Astrocyte (in vitro differentiated cells and primary cell): ENCODE measurements around the gene SNRPA. TPM values are rescaled to one million over a fixed set of nuclear protein-coding genes. Genes with fewer than 3 reads are reported as not detected.
"Not testable (repeated sequence)": the region's sequence is repeated elsewhere in the genome, so short reads cannot be mapped to it uniquely, and the experiment has no call there.

ENCODE experiments used
- DNase-seq: peaks from one replicate; pipeline ENCODE4 v3.0.0-alpha.2; 2010; ENCODE audit warnings: low read depth
- FAIRE-seq: peaks from 2 replicates; lab custom pipeline; 2011; peaks lifted over from hg19 to GRCh38; lab: Jason Lieb, UNC
- H2AFZ ChIP-seq: 2 replicates; pipeline ENCODE4 v1.6.0; 2012; ENCODE audit warnings: low read depth, low read length, inconsistent platforms
- H3K27ac ChIP-seq: 2 replicates; pipeline ENCODE4 v1.5.1; 2011; ENCODE audit warnings: low read depth, low read length, inconsistent platforms
- H3K27me3 ChIP-seq: 2 replicates; pipeline ENCODE4 v1.6.0; 2011; ENCODE audit warnings: low read length, inconsistent platforms; ENCODE audit not compliant: insufficient read depth
- H3K36me3 ChIP-seq: 2 replicates; pipeline ENCODE4 v1.5.1; 2011; ENCODE audit warnings: low read length, inconsistent platforms; ENCODE audit not compliant: insufficient read depth
- H3K4me1 ChIP-seq: 2 replicates; pipeline ENCODE4 v1.5.1; 2011; ENCODE audit warnings: low read length, inconsistent platforms; ENCODE audit not compliant: insufficient read depth
- H3K4me2 ChIP-seq: 2 replicates; pipeline ENCODE4 v1.6.0; 2012; ENCODE audit warnings: low read length, inconsistent platforms
- H3K4me3 ChIP-seq: 2 replicates; pipeline ENCODE4 v1.5.1; 2011; ENCODE audit warnings: low read depth, mild to moderate bottlenecking, low read length, inconsistent platforms; ENCODE audit not compliant: insufficient read depth
- H3K79me2 ChIP-seq: 2 replicates; pipeline ENCODE4 v1.6.0; 2012; ENCODE audit warnings: mild to moderate bottlenecking, low read length, inconsistent platforms; ENCODE audit not compliant: insufficient read depth
- H3K9ac ChIP-seq: 2 replicates; pipeline ENCODE4 v1.6.0; 2012; ENCODE audit warnings: mild to moderate bottlenecking, low read length, inconsistent platforms
- H3K9me3 ChIP-seq: 2 replicates; pipeline ENCODE4 v1.5.1; 2012; ENCODE audit warnings: low read depth, mild to moderate bottlenecking, low read length, inconsistent platforms; ENCODE audit not compliant: insufficient read depth
- H4K20me1 ChIP-seq: 2 replicates; pipeline ENCODE4 v1.6.0; 2012; ENCODE audit warnings: low read length, inconsistent platforms; ENCODE audit not compliant: insufficient read depth
- H3K27ac Mint-ChIP-seq: one replicate; pipeline ENCODE4 v1.8.0; 2021; ENCODE audit warnings: mild to moderate bottlenecking, mixed read lengths; ENCODE audit not compliant: unreplicated experiment
- H3K27me3 Mint-ChIP-seq: one replicate; pipeline ENCODE4 v1.8.0; 2021; ENCODE audit warnings: low read depth, mixed read lengths; ENCODE audit not compliant: unreplicated experiment
- H3K36me3 Mint-ChIP-seq: one replicate; pipeline ENCODE4 v1.8.0; 2021; ENCODE audit warnings: low read depth, mixed read lengths; ENCODE audit not compliant: unreplicated experiment
- H3K4me1 Mint-ChIP-seq: one replicate; pipeline ENCODE4 v1.8.0; 2021; ENCODE audit warnings: low read depth, mixed read lengths; ENCODE audit not compliant: unreplicated experiment
- H3K4me3 Mint-ChIP-seq: one replicate; pipeline ENCODE4 v1.8.0; 2021; ENCODE audit warnings: mild to moderate bottlenecking, moderate library complexity, mixed read lengths; ENCODE audit not compliant: unreplicated experiment
- H3K9me3 Mint-ChIP-seq: one replicate; pipeline ENCODE4 v1.8.0; 2021; ENCODE audit warnings: mild to moderate bottlenecking, mixed read lengths; ENCODE audit not compliant: unreplicated experiment
- CTCF ChIP-seq: IDR thresholded peaks from 2 replicates; pipeline ENCODE4 v1.5.1; 2011; ENCODE audit warnings: low read depth, mild to moderate bottlenecking, inconsistent platforms, low read length, moderate library complexity; ENCODE audit not compliant: insufficient read depth
- EZH2 ChIP-seq: IDR thresholded peaks from 2 replicates; pipeline ENCODE4 v1.6.1; 2012; ENCODE audit warnings: mild to moderate bottlenecking, low read length, inconsistent platforms; ENCODE audit not compliant: insufficient read depth
- total RNA-seq: library from RNA; stranded (reverse); gene quantifications from 2 replicates; pipeline ENCODE4 v1.2.1, GENCODE V29; 2021

Gene SNRPA
- total RNA-seq, 1 donor from 2014 or later = 67.0 TPM

GRCh38 chr19:40763963-40764362, 13.0 kb downstream of the SNRPA start:
- Mint-ChIP-seq H3K36me3 (peaks cover 30% of the 10 kb centered on the region), H3K27ac (no peak overlapping the region)
- no peak for TF ChIP-seq EZH2

GRCh38 chr19:40766385-40766784, 15.4 kb downstream of the SNRPA start:
- not testable (repeated sequence) for H3K4me2 ChIP-seq, H3K4me3 Mint-ChIP-seq, H3K27me3 Mint-ChIP-seq, H2AFZ ChIP-seq, H3K9me3 Mint-ChIP-seq, H3K27ac ChIP-seq, FAIRE-seq, H3K27ac Mint-ChIP-seq, H3K27me3 ChIP-seq, H3K4me1 ChIP-seq, DNase-seq, H3K4me1 Mint-ChIP-seq, H3K9me3 ChIP-seq, H3K9ac ChIP-seq, H3K4me3 ChIP-seq
- peaks cover 32% of the 10 kb centered on the region for H3K36me3 ChIP-seq
- H3K36me3 Mint-ChIP-seq = peaks cover 36% of the 10 kb centered on the region
- H3K79me2 ChIP-seq = peaks cover 16% of the 10 kb centered on the region
- H4K20me1 ChIP-seq = peaks cover 42% of the 10 kb centered on the region

More at GRCh38 chr19:40763963-40764362, 13.0 kb downstream of the SNRPA start:
- peaks cover 7% of the 10 kb centered on the region for H3K4me1 ChIP-seq
- H3K9me3 Mint-ChIP-seq = no peaks in the 10 kb centered on the region
- H2AFZ ChIP-seq = no peak overlapping the region
- H3K4me1 Mint-ChIP-seq = peaks cover 6% of the 10 kb centered on the region
- H3K9me3 ChIP-seq = no peaks in the 10 kb centered on the region
- peaks cover 51% of the 10 kb centered on the region for H3K36me3 ChIP-seq
- H3K4me3 Mint-ChIP-seq = no peak overlapping the region
- H3K27me3 ChIP-seq = no peaks in the 10 kb centered on the region
- no peak for FAIRE-seq
- H3K4me2 ChIP-seq = no peak overlapping the region
- no peak for DNase-seq
- H3K79me2 ChIP-seq = peaks cover 36% of the 10 kb centered on the region
- no peak overlapping the region for H3K4me3 ChIP-seq
- no peak overlapping the region for H3K27ac ChIP-seq
- peaks cover 61% of the 10 kb centered on the region for H4K20me1 ChIP-seq
- no peaks in the 10 kb centered on the region for H3K27me3 Mint-ChIP-seq
- no peak overlapping the region for H3K9ac ChIP-seq

GRCh38 chr19:40768869-40769268, 17.9 kb downstream of the SNRPA start:
- no peak overlapping the region for H3K4me3 Mint-ChIP-seq
- Histone ChIP-seq H3K27ac (no peak overlapping the region), H3K79me2 (no peaks in the 10 kb centered on the region), H2AFZ (no peak overlapping the region), H3K4me2 (no peak overlapping the region), H3K27me3 (no peaks in the 10 kb centered on the region), H3K4me1 (no peaks in the 10 kb centered on the region), H3K9me3 (no peaks in the 10 kb centered on the region), H3K9ac (no peak overlapping the region), H3K36me3 (peaks cover 13% of the 10 kb centered on the region), H4K20me1 (peaks cover 17% of the 10 kb centered on the region), H3K4me3 (no peak overlapping the region)
- peaks cover 6% of the 10 kb centered on the region for H3K4me1 Mint-ChIP-seq
- DNase-seq = no peak
- peaks cover 29% of the 10 kb centered on the region for H3K36me3 Mint-ChIP-seq
- no peak for FAIRE-seq
- peaks cover 3% of the 10 kb centered on the region for H3K9me3 Mint-ChIP-seq
- no peak overlapping the region for H3K27ac Mint-ChIP-seq
- TF ChIP-seq CTCF (no peak), EZH2 (no peak)
- H3K27me3 Mint-ChIP-seq = no peaks in the 10 kb centered on the region

- not testable (repeated sequence) for H3K9me3 Mint-ChIP-seq, H2AFZ ChIP-seq, H3K27ac ChIP-seq, H4K20me1 ChIP-seq, H3K4me3 Mint-ChIP-seq, DNase-seq, H3K4me3 ChIP-seq, H3K4me1 ChIP-seq, H3K36me3 ChIP-seq, H3K9me3 ChIP-seq, H3K27ac Mint-ChIP-seq, H3K79me2 ChIP-seq, H3K9ac ChIP-seq, H3K4me2 ChIP-seq, H3K27me3 Mint-ChIP-seq, FAIRE-seq, H3K27me3 ChIP-seq
- peaks cover 10% of the 10 kb centered on the region for H3K4me1 Mint-ChIP-seq
- H3K36me3 Mint-ChIP-seq = peaks cover 17% of the 10 kb centered on the region
These were observed 20.3 kb downstream of the SNRPA start for GRCh38 chr19:40771101-40771862.
